GM10248 (cell line): Measurements from ENCODE around the gene CSTB.

ENCODE experiments used
- CTCF ChIA-PET: fragments of 300-600 bp; sonication (Branson Sonifier 250); formaldehyde crosslinking; extraction: SDS; loops from one replicate; lab custom pipeline; 2021; ENCODE audit warnings: antibody characterized with exemption; lab: Yijun Ruan, JAX
- POLR2A ChIA-PET: fragments of 350-650 bp; sonication (Branson Sonifier 250); formaldehyde crosslinking; extraction: SDS; loops from one replicate; lab custom pipeline; 2020; ENCODE audit warnings: antibody characterized with exemption; lab: Yijun Ruan, JAX
- DNase-seq: peaks from one replicate; pipeline ENCODE4 v3.0.0; 2012; ENCODE audit errors: extremely low spot score
- CTCF ChIP-seq: IDR thresholded peaks from 2 replicates; pipeline ENCODE4 v1.5.1; 2012; ENCODE audit warnings: mild to moderate bottlenecking, low read depth; ENCODE audit errors: extremely low read depth, missing control alignments, control extremely low read depth

The CSTB gene

GRCh38 chr21:43794311-43794710 is 18.2 kb upstream of the CSTB start:
- ChIA-PET POLR2A (no interaction called here), CTCF (no interaction called here)
- TF ChIP-seq CTCF: no peak
- DNase-seq: no peak

- POLR2A ChIA-PET: no interaction called here
- CTCF ChIA-PET: no interaction called here
- no peak for DNase-seq
- TF ChIP-seq CTCF: no peak
Measured at GRCh38 chr21:43793243-43793642, 17.1 kb upstream of the CSTB start.

- no peak for TF ChIP-seq CTCF
- ChIA-PET POLR2A (no interaction called here), CTCF (no interaction called here)
- DNase-seq: no peak
Measured at GRCh38 chr21:43792406-43792805, 16.3 kb upstream of the CSTB start.

- POLR2A ChIA-PET: no interaction called here
- no peak for DNase-seq
- no peak for TF ChIP-seq CTCF
- CTCF ChIA-PET: interaction anchor here (0.6 to 2.5 kb wide), 25 partner anchors 9 to 225 kb away, joined by 3 to 21 read pairs (median 4); partner anchors contain the start of genes HSF2BP and RRP1B
Measured at GRCh38 chr21:43790010-43790524, 14.0 kb upstream of the CSTB start.

- peak; percentile 99 for TF ChIP-seq CTCF
- ChIA-PET CTCF (interaction anchor here (0.6 to 2.5 kb wide), 29 partner anchors 8 to 225 kb away, joined by 3 to 21 read pairs (median 4); partner anchors contain the start of genes HSF2BP and RRP1B), POLR2A (interaction anchor here (0.7 kb wide), 1 partner anchor 1028 kb away, joined by 3 read pairs; the partner anchor contains the start of gene SUMO3)
- peak; percentile 99 for DNase-seq
Measured at GRCh38 chr21:43789276-43790009, 13.3 kb upstream of the CSTB start, which contains the start of gene RRP1. TSS of gene RRP1 (plus strand) at chr21:43789577. CDS start at chr21:43789630, 53 bp downstream.

- POLR2A ChIA-PET: no interaction called here
- CTCF ChIA-PET: no interaction called here
- DNase-seq: no peak
- no peak for TF ChIP-seq CTCF
Measured at GRCh38 chr21:43786807-43787440, 10.8 kb upstream of the CSTB start.
